ENCODE results near the gene CRYAA.
"Not testable (repeated sequence)": the region's sequence is repeated elsewhere in the genome, so short reads cannot be mapped to it uniquely, and the experiment has no call there.

DNA sequence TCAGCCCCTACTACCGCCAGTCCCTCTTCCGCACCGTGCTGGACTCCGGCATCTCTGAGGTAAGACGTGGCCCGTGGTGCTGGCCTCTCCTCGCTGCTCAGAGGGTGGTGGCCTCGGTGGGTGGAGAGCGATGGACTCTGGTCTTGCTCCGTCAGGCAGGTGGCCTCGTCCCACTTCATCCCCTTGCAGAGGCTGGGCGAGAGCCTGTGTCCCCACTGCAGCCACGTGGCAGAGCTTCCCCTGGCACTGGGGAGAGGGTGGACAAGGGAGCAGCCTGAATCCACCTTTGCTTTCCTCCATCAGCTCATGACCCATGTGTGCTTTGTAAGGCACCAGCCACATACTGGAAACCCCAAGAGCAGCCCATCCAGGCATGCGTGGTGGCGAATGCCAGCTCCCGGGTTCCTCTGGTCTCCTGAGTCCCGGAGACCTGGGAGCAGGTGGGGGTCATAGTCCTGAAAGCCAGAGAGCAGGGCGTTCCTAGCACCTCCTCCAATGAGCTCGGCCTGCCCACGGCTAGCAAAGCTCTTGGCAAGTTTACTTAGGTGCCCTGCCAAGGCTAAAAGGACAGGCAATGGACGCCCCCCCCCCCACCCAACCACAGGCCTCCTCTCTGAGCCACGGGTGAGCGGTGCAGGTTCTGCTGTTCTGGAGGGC, 550 bp downstream of the CRYAA start:
- TF ChIP-seq CTCF (conservative IDR thresholded peaks at IDR 0.05; ENCODE audit: low read length); EZH2phosphoT487 (IDR thresholded peaks at IDR 0.05; ENCODE audit: borderline replicate concordance, low read depth, low read length): not testable (repeated sequence)

Data from OCI-LY7 (cell line).